NCI-H187 treated with DMSO at 0.1 percent for 48 hours (cell line): ENCODE measurements around the gene DCTN2.

ENCODE experiments used
- DNase-seq: peaks from one replicate; lab custom pipeline; 2025; lab: John Stamatoyannopoulos, UW

DCTN2 gene

DNA sequence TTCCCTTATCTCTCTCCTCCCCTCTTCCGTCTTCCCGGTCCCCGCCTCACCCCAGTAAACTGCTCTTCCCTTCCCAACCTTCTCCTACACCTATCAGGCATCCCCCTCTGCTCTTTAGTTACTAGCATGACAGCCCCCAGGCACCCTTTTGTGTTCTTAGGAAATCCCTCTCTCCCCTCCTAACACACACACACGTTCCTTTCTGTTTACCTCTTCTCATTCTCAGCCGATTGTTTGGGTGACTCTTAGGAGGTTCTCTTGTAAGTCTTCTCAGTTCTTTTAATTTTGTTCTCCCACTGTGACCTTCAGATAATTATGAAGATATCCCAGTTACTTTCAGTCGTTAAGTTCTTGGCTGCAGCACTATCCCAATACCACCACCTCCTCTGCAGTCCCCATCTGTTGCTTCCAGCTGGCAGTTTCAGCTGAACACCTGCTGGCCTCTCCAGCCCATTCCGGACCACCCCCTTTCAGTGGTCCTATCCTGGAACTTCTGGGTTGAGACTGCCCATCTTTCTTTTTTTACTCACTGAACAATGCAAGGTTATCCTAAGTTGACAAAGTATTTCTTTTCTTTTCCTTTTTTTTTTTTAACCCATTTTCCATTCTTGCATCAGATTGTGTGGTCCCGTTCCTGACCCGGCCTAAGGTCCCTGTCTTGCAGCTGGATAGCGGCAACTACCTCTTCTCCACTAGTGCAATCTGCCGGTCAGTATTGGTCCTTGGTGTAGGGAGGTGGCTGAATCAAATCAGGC, 58.4 kb downstream of the DCTN2 start:
- DNase-seq = no peak

DNA sequence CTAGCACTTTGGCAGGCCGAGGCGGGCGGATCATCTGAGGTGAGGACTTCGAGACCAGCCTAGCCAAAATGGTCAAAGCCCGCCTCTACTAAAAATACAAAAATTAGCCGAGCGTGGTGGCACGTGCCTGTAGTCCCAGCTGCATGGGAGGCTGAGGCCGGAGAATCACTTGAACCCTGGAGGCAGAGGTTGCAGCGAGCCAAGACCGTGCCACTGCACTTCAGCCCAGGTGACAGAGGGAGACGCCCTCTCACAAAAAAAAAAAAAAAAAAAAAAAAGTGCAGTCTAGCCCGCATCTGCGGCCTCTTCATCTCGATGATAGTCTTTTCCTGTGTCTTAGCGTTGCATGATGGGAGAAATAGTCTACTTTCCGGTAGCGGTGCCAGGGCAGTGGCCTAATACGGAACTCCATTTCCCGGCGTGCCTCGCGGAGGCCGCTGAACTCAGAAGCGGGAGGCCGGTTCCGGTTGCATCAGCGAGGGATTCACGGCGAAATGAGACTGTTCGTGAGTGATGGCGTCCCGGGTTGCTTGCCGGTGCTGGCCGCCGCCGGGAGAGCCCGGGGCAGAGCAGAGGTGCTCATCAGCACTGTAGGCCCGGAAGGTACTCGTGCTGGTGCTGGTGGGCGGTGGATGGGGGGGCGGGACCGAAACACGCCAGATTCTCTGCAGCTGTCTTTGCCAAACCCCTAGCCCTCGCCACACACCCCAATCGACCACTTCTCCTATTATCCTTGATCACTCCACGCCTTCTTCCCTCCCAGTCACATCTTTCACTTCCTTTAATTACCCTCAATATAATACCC, 59.2 kb downstream of the DCTN2 start, which contains the start of gene MARS1:
Gene MARS1, plus strand, starts transcription at position 472 of the 805 bp plus-strand sequence. Its CDS starts 23 bp downstream, at position 495.
- DNase-seq = peak; percentile 93

DNA sequence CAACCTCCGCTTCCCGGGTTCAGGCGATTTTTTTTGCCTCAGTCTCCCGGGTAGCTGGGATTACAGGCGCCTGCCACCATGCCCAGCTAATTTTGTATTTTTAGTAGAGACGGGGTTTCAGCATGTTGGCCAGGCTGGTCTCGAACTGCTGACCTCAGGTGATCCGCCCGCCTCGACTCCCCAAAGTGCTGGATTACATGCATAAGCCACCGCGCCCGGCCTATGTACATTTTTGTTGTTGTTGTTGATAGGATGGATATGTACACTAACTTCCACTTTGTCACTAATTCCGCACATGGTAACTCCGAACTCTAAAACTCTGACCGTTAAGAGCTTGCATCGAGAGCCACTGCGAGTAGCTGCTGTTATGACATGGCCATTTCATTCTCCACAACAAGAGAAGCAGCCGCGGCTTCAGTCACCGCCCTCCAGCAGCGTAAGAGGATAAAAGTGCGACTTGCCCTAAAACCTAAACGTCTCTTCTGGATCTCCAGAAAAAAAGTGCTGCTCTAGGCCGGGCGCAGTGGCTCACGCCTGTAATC, 59.9 kb downstream of the DCTN2 start:
- DNase-seq = no peak

DNA sequence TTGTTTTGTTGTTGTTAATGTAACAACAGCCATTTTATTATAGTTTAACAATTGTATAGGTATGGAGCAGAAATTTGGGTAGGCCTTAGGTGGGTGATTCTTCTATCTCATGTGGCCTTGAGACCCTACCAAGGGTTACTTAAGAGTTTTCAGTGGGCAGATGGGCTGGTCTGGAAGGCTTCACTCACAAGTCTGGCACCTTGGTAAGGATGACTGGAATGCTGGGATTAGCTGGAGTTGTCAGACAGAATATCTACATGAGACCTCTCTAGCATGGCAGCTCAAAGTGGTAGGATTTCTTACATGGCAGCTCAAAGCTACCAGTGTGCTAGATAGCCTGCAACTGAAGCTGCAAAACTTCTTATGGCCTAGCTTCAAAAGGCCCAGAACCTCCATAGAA, 61.3 kb downstream of the DCTN2 start:
- DNase-seq = no peak

DNA sequence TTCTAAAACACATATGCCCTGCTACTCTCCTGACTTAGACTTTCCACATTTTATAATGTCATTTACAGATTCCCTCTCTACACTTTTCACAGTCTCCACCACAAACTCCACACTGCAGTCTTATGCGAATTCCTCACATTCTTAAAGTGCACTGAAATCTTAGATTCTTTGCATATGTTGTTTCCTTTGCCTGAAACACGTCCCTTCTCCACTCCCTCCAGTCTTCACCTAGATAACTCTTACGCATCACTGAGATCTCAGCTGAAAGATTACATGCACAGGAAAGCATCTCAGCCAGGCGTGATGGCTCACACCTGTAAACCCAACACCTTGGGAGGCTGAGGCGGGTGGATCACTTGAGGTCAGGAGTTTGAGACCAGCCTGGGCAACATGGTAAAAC, 63.5 kb downstream of the DCTN2 start:
- DNase-seq = no peak

DNA sequence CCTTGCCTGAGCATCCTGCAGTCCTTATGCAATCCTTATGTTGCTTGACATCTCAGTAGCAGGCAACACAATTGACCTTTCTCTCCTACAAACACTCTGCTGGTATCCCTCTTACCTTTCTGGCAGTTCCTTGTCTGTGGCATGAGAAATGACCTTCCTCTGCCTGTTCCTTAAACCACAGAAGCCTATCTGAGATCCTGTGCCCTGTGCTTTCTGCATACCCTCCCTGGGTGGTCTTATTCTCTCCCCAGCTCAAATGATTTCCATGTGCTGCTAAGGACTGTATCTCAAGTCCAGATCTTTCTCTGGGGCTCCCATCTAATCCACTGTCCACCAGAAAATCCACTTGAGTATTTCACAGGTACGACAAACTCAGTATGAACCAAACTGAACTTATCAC, 65.3 kb downstream of the DCTN2 start:
- DNase-seq = no peak
